Activated CD4-positive, alpha-beta T cell treated with anti-CD3 and anti-CD28 coated beads for 1 hour (primary cell): ENCODE results near the gene MARCHF2.
A peak's percentile ranks its signal among the peaks of the same experiment; 100 is the strongest.
"Not testable (repeated sequence)": the region's sequence is repeated elsewhere in the genome, so short reads cannot be mapped to it uniquely, and the experiment has no call there.

Experiments
- DNase-seq: peaks from one replicate; pipeline ENCODE4 v3.0.0-alpha.2; 2020

Gene MARCHF2

GRCh38 chr19:8413629-8413995 lies 507 bp downstream of the MARCHF2 start:
- no peak for DNase-seq

GRCh38 chr19:8416796-8417195 lies 3.7 kb downstream of the MARCHF2 start:
- DNase-seq, result no peak

DNA sequence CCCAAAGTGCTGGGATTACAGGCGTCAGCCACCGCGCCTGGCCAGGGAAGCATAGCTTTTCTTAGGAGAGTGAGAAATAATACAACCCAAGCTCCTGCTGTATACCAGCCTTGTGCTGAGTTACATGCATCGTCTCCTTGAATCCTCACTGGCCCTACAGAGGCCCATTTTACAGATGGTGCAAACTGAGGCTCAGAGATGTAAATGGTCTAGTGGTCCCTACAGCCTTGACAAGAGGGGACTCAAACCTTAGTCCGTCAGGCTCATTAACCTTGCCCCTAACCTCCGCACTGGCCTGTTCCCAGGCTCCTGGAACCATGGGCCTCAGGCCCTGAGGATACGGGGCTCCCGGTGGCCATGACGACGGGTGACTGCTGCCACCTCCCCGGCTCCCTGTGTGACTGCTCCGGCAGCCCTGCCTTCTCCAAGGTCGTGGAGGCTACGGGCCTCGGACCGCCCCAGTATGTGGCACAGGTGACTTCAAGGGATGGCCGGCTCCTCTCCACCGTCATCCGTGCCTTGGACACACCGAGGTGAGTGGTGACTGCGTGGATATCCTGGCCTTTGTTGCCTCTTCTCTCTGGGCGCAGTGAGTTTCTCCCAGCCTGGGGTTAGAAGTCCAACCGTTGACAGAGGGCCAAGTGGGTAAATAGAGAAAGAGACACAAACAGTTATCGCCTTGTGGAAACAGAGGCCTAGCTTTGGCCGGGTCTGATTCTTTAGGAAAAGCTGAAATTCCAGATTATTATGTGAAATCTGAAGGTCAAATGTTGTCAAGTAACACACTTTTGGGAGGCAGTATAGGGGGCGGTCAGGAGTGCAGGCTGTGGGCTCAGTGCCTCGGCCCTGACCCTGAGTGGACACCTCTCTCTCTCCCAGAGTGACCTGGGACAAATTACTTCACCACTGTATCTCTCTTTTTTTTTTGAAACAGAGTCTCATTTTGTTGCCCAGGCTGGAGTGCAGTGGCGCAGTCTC lies 8.7 kb downstream of the MARCHF2 start:
- DNase-seq, result no peak

GRCh38 chr19:8423817-8424223 lies 10.7 kb downstream of the MARCHF2 start:
- DNase-seq, result no peak

DNA sequence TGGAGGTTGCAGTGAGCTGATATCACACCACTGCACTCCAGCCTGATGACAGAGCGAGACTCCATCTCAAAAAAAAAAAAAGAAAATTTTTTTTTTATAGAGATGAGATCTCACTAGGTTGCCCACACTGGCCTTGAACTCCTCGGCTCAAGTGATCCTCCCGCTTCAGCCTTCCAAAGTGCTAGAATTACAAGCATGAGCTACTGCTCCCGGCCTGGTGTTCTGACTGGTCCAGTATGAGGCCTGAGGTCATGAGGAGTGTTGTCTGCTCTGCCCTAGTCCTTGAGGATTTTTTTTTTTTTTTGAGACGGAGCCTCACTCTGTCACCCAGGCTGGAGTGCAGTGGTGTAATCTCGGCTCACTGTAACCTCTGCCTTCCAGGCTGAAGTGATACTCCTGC lies 12.2 kb downstream of the MARCHF2 start:
- not testable (repeated sequence) for DNase-seq

DNA sequence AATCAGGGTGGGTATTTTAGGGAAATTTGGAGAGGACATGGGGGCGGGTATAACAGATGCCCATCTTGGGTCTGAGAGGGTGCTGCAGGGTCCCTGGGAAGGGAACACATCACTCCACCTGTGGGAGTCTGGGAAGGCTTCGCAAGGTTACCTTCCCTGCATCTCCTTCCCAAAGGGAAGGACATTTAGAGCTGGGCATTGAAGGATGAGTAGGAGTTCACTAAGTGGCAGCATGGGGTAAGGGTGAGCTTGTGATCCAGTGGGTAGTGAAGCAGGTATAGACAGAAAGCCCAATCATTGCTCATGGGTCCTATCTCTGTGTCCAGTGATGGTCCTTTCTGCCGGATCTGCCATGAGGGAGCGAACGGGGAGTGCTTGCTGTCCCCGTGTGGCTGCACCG lies 13.2 kb downstream of the MARCHF2 start:
- no peak for DNase-seq

- DNase-seq, result no peak
Measured at GRCh38 chr19:8429044-8429443, 15.9 kb downstream of the MARCHF2 start.

GRCh38 chr19:8429826-8430225 lies 16.7 kb downstream of the MARCHF2 start:
- no peak for DNase-seq

DNA sequence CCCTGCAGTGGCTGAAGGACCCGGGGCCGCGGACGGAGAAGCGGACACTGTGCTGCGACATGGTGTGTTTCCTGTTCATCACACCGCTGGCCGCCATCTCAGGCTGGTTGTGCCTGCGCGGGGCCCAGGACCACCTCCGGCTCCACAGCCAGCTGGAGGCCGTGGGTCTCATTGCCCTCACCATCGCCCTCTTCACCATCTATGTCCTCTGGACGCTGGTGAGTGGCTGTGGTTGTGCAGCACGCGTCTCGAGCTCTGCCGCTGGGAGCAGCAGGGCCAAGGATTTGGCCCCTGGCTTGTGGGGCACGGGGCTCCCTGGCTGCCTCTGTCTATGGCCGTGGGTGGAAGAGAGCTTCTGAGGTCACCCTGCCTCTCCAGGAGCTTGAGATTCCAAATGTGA lies 17.5 kb downstream of the MARCHF2 start:
- no peak for DNase-seq

DNA sequence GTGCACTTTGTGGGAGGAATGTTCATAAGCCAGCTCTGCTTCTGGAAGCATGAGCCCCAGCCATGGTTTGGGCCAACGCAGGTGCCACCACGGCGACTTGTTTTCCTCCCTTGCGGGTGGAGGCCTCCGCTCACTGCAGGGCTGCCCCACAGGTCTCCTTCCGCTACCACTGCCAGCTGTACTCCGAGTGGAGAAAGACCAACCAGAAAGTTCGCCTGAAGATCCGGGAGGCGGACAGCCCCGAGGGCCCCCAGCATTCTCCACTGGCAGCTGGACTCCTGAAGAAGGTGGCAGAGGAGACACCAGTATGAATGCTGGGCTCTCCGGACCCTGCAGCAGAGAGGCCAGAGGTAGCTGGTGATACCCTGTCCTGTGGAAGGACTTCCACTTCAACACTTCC lies 25.1 kb downstream of the MARCHF2 start:
- no peak for DNase-seq

DNA sequence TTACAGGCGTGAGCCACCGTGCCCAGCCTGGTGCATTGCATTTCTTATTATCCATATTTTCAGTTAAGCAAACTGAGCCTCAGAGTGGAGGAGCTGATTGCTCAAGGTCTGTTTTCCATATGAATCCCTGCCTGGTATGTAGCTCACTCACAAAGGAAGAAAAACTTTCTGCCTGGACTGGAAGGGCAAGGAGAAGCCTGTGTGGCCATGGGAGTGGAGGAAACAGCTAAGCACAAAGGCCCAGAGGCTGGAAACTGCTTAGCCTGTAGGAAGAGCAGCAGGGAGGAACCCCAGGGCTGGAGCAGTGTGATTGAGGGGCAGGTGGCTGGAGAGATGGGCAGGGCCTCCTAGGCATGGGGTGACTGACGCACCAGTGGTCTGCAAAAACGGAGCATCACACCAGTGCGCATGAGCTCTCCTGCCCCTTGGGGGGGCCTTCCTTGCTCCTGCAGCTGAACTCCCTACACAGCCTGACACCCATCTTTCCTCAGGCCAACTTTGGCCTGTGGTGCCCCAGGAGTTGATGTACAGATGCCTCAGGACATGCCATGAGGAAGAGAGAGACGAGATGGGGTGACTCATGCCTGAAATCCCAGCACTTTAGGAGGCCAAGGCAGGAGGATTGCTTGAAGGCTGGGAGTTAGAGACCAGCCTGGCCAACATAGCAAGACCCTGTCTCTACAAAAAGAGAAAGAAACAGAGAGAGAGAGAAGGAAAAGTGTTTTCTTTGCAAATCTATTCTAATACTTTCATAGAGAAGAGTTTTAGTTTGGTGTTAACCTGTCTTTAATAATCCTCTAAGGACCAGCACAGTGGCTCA lies 28.8 kb downstream of the MARCHF2 start:
- DNase-seq, result no peak

DNA sequence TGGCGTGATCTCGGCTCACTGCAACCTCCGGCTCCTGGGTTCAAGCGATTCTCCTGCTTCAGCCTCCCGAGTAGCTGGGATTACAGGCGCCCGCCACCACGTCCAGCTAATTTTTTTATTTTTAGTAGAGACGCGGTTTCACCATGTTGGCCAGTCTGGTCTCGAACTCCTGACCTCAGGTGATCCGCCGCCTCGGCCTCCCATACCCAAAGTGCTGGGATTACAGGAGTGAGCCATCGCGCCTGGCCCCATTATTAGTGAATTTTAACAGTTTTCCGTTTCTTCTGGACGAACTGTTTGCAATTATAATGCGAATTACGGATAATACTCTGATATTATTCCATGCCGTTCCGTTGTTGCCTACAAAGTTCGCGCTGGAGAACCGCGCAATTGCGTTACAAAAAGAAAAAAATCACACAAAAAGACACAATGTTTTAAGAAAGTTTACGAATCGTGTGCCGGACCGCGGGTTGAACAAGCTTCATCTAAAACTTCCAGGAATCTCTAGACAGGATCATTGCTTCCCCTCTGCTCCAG lies 31.1 kb downstream of the MARCHF2 start:
- DNase-seq, result not testable (repeated sequence)

GRCh38 chr19:8444677-8445487 lies 31.8 kb downstream of the MARCHF2 start, which contains the start of gene HNRNPM:
Gene HNRNPM, plus strand, starts transcription at chr19:8444975. Its CDS starts 24 bp downstream, at chr19:8444999.
- peak; percentile 100 for DNase-seq

DNA sequence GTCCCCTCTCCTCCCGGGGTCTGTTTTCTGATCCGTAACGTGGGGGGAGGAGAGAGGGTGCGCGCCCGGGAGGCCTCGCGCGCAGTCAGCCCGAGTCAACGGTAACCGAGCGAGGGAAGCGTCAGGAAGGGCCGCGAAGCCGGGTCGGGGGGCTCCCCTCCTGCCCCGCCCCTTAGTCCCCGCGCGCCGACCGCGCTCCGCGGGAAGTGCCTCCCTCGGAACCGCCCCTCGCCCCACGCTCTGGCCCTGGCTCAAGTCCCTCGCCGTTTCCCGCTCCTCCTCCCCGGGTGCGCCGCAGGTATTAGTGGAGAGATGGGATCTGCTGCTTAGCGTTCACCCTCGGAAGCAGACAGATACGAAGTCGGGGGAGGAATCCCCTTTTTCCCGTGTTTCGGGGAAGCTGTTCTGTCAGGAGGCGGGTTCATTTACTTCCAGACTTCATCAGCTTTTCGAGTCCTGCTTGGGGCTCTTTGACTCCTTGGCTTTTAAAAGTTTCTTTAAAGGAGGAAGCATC lies 32.4 kb downstream of the MARCHF2 start:
- peak; percentile 20 for DNase-seq

DNA sequence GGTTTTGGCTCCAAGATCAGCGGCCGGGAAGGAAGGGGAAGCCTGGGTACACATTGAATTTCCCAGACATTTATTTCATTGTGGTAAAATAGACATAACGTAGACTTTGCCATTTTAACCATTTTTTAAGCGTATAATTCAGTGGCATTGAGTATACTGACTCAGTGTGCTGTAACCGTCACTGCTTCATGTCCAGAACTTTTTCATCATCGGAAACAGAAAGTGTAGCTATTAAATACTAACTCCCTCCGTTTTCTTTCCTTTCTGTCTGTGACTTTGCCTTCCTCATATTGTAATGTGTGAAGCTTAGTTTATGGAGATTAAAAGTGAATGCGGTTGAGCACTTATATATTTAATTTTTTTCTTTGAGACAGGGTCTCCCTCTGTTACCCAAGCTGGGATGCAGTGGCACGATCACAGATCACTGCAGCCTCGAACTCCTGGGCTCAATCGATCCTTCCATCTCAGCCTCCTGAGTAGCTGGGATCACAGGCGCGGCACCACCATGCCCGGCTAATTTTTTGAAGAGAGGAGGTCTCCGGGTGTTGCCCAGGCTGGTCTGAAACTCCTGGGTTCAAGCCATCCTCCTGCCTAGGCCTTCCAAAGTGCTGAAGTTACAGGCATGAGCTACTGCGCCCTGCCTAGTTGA lies 33.1 kb downstream of the MARCHF2 start:
- no peak for DNase-seq

GRCh38 chr19:8449830-8450229 lies 36.7 kb downstream of the MARCHF2 start:
- no peak for DNase-seq

DNA sequence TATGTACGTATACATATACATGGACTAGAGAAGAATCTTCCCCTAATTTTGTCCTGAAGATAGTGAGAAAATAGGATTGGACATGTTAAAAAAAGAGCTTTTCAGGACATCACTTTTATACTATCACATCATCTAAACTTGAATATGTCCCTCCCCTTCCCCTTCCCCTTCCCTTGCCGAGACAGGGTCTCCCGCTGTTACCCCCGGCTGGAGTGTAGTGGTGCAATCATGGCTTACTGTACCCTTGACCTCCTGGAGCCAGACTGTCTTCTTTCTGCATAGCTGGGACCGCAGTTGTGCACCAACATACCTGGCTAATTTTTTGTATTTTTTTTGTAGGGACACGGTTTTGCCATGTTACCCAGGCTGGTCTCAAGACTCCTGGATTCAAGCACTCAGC lies 38.3 kb downstream of the MARCHF2 start:
- DNase-seq, result no peak

- DNase-seq, result no peak
Measured at GRCh38 chr19:8451885-8452284, 38.8 kb downstream of the MARCHF2 start.

DNA sequence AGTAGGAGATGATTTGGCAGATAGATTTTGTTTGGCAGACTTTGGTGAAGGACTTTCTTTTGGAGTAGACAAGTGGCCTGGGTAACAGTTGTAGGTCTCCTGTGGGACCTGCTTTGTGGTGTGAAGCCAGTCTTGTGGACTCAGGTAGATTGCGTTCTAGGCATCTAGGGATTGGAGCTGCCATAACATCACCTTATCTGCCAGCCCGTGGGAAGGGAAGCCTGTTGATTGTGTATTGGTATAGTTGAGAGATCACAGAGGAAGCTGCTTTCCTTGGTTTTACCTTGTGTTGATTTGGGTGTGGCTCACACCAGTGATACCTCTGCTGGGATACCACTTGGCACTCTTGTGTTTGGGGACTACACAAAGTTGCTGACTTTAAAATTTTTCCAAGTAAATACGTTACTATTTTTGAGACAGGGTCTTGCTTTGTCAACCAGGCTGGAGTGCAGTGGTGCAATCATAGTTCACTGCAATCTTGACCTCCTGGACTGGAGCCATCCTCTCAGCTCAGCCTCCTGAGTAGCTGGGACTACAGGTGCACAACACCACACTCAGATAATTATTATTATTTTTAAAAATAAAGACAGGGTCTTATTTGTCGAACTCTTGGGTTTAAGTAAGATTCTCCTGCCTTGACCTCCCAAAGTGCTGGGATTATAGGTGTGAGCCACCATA lies 39.5 kb downstream of the MARCHF2 start:
- no peak for DNase-seq

- DNase-seq, result no peak
Measured at GRCh38 chr19:8453616-8454015, 40.5 kb downstream of the MARCHF2 start.

DNA sequence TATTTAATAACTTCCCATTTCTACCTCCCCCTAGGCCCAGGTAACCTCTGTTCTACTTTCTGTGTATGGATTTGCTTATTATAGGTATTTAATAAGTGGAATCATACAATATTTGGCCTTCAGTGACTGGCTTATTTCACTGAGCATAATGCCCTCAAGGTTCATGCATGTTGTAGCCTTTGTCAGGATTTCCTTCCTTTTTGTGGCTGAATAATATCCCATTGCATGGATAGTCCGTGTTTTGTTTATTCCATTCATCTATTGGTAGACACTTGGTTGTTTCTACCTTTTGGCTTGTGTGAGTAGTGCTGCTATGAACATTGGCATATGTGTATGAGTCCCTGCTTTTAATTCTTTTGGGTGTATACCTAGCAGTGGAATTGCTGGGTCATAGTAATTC lies 41.1 kb downstream of the MARCHF2 start:
- no peak for DNase-seq
